Esophagus muscularis mucosa (tissue), 4 donors: ENCODE measurements around the gene WDR5. TPM values are rescaled to one million over a fixed set of nuclear protein-coding genes. Genes with fewer than 3 reads are reported as not detected.

Experiments
- DNase-seq: peaks from one replicate; pipeline ENCODE4 v3.0.0-alpha.2; 2017; ENCODE audit errors: extremely low spot score
- H3K27ac ChIP-seq, 4 donors: fragments of 200-600 bp; sonication (generic); replicated peaks in 1 of 4; 1 replicate in 3 of 4; 2 replicates in 1 of 4; pipeline ENCODE4 v1.5.1; 2016 to 2019; ENCODE audit warnings: mild to moderate bottlenecking in 1 of 4
- H3K27me3 ChIP-seq, 4 donors: fragments of 200-600 bp; sonication (generic); one replicate each; pipeline versions ENCODE4 v1.5.1 to v1.6.0; 2016 to 2019
- H3K36me3 ChIP-seq, 4 donors: fragments of 200-600 bp; sonication (generic); one replicate each; pipeline ENCODE4 v1.5.1; 2016 to 2019
- H3K4me1 ChIP-seq, 4 donors: fragments of 200-600 bp; sonication (generic); one replicate each; pipeline ENCODE4 v1.5.1; 2016 to 2019
- H3K4me3 ChIP-seq, 4 donors: fragments of 200-600 bp; sonication (generic); 1 replicate in 2 of 4; 2 replicates in 2 of 4; pipeline ENCODE4 v1.5.1; 2016 to 2019; ENCODE audit warnings: mild to moderate bottlenecking in 4 of 4, moderate library complexity in 1 of 4
- H3K9me3 ChIP-seq, 4 donors: fragments of 200-600 bp; sonication (generic); 1 replicate in 3 of 4; 2 replicates in 1 of 4; pipeline ENCODE4 v1.5.1; 2016 to 2019
- EP300 ChIP-seq: sonication (generic); formaldehyde crosslinking; IDR thresholded peaks from one replicate; pipeline ENCODE4 v1.6.1; 2017; ENCODE audit warnings: antibody characterized with exemption
- POLR2A ChIP-seq: fragments of 450-650 bp; IDR thresholded peaks from one replicate; pipeline ENCODE4 v1.6.1; 2017; ENCODE audit warnings: antibody characterized with exemption, moderate library complexity, mild to moderate bottlenecking, low read depth
- POLR2AphosphoS5 ChIP-seq, 2 donors: sonication (generic); formaldehyde crosslinking; IDR thresholded peaks; one replicate each; pipeline ENCODE4 v1.6.1; 2017; ENCODE audit warnings: antibody characterized with exemption in 2 of 2
- WGBS: methylation state at CpG from one replicate; pipeline ENCODE4 v1.1.5; 2018; 5-methylcytosine and 5-hydroxymethylcytosine counted together
- intact Hi-C: fragments of 100-400 bp; cut with DNase I; formaldehyde crosslinking; loops from one replicate; pipeline ENCODE4 v1.15.1; 2023
- total RNA-seq, 4 donors: library from RNA; depleted of rRNA; stranded (reverse); fragments of >200 nt; gene quantifications; one replicate each; pipeline versions ENCODE4 v1.1.0 to v1.2.1, GENCODE V29; 2016
- TF ChIP-seq, protein P1 (sequence below), 3 experiments: fragments of 200-600 bp in 2 of 3; fragments of 450-650 bp in 1 of 3; sonication (generic) in 2 of 3; IDR thresholded peaks; one replicate each; pipeline ENCODE4 v1.5.1; 2017 to 2019; ENCODE audit warnings: antibody characterized with exemption in 3 of 3, mild to moderate bottlenecking in 2 of 3, moderate library complexity in 1 of 3

Gene WDR5
- total RNA-seq, 4 donors from 2014 or later = 20.7 to 34.2 (median 24.6) TPM

DNA sequence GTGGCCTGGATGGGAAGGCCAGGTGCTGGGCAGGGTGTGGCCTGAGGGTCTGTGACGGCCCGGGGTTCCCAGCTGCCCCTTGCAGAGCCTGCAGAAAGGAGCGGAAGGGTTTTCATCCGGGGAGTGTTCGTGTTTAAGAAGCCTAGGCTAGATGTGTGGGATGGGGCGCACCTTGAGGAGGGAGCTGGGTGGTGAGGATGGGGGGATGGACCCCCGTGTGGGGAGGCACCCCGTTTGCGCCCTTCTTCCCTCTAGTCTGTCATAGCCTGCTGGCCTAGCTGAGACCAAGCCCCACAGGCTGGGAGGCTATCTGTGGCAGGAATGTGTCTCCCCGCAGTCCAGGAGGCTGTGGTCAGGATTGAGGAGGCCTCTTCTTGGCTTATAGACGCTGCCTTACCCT, 16.6 kb downstream of the WDR5 start:
- H3K9me3 ChIP-seq = no peaks in the 10 kb centered on the region
- H3K27me3 ChIP-seq = no peaks in the 10 kb centered on the region
- H3K4me1 ChIP-seq = no peaks in the 10 kb centered on the region
- intact Hi-C loops = no loop called here
- no peak for TF ChIP-seq POLR2A
- TF ChIP-seq, protein P1, sequence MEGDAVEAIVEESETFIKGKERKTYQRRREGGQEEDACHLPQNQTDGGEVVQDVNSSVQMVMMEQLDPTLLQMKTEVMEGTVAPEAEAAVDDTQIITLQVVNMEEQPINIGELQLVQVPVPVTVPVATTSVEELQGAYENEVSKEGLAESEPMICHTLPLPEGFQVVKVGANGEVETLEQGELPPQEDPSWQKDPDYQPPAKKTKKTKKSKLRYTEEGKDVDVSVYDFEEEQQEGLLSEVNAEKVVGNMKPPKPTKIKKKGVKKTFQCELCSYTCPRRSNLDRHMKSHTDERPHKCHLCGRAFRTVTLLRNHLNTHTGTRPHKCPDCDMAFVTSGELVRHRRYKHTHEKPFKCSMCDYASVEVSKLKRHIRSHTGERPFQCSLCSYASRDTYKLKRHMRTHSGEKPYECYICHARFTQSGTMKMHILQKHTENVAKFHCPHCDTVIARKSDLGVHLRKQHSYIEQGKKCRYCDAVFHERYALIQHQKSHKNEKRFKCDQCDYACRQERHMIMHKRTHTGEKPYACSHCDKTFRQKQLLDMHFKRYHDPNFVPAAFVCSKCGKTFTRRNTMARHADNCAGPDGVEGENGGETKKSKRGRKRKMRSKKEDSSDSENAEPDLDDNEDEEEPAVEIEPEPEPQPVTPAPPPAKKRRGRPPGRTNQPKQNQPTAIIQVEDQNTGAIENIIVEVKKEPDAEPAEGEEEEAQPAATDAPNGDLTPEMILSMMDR (IDR thresholded peaks at IDR 0.05) = no peak
- no peak for TF ChIP-seq EP300
- TF ChIP-seq POLR2AphosphoS5 (IDR thresholded peaks at IDR 0.05) = no peak
- H3K27ac ChIP-seq = no peak overlapping the region
- DNase-seq = no peak
- peaks cover 59 to 100% (median 99%) of the 10 kb centered on the region in 4 donors for H3K36me3 ChIP-seq
- 87% methylated on average over 10 of the region's 11 CpGs for WGBS
- H3K4me3 ChIP-seq = no peak overlapping the region

DNA sequence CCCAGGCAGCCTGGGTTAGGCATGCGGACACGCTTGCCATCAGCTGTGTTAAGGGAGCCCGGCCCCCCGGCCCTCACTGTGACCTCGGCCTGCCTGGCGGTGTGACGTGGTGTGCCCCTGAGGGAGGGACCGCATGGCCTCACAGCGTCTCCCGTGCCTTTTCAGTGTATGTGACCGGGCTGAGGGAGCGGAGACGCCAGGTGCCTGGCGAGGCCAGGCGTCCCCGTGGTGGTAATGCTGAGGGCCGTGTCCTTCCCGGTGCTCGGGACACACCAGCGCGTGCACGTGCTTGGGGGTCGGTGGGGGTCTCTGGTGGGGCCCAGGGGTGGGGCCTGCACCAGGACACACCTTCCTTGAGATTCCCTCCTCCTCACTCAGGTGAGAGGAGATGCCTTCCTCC, 17.6 kb downstream of the WDR5 start:
- TF ChIP-seq POLR2AphosphoS5 (IDR thresholded peaks at IDR 0.05) (no peak), EP300 (no peak), POLR2A (no peak)
- TF ChIP-seq, protein P1 (IDR thresholded peaks at IDR 0.05) = no peak
- Histone ChIP-seq H3K27me3 (no peaks in the 10 kb centered on the region), H3K27ac (no peak overlapping the region), H3K36me3 (peaks cover 63 to 100% (median 100%) of the 10 kb centered on the region in 4 donors), H3K9me3 (no peaks in the 10 kb centered on the region), H3K4me3 (no peak overlapping the region), H3K4me1 (no peaks in the 10 kb centered on the region)
- intact Hi-C loops = no loop called here
- no peak for DNase-seq
- WGBS = 92% methylated on average over 13 of the region's 23 CpGs

DNA sequence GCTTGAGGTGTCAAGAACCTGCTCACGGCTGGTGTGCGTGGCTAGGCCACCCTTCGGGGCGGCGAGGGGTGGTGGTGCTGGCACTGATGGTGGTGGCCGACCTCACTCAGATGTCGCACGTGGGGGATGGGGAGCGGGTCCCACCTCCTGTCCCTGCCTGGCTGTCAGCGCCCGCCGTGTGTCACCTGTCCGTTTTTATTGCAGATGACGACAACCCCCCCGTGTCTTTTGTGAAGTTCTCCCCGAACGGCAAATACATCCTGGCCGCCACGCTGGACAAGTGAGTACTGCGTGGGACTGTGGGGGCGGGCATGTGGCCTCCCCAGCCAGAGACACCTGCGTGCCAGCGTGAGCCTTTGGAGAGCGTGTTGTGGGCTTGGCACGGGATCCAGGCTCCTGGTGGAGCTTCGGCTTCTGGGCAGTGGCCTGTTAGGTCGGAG, 18.4 kb downstream of the WDR5 start:
- peaks cover 56 to 100% (median 100%) of the 10 kb centered on the region in 4 donors for H3K36me3 ChIP-seq
- intact Hi-C loops = no loop called here
- TF ChIP-seq POLR2AphosphoS5 (IDR thresholded peaks at IDR 0.05) = no peak
- no peak for TF ChIP-seq EP300
- TF ChIP-seq, protein P1 (IDR thresholded peaks at IDR 0.05) = no peak
- TF ChIP-seq POLR2A = no peak

DNA sequence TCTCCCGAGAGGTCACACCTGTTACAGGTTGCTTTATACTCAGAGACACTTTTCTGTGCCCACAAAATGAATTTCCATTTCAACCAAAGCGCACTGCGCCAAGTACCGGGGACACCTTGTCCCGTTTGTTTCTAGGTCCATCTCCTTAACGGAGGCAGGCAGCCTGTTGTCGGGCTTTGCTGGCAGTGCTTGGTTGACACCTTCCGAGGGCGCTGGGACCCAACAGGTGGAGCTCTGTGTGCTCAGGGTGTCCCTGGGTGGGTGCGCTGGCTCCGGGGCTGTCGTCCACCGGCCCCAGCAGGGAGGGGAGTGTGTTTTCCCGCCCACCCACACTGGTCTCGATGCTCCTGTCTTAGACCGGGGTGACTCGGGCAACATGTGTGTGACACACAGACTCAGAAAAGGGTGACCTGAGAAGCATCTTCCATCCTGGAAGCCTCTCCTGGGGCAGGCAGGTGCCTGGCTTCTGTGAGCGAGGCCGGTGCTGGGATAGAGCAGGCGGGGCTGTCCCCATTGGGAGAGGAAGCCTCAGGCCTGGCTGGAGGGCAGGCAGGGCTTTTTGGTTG, 20.0 kb downstream of the WDR5 start:
- Histone ChIP-seq H3K4me1 (no peaks in the 10 kb centered on the region), H3K4me3 (no peak overlapping the region), H3K9me3 (no peaks in the 10 kb centered on the region), H3K27me3 (no peaks in the 10 kb centered on the region), H3K36me3 (peaks cover 53 to 99% (median 87%) of the 10 kb centered on the region in 4 donors), H3K27ac (no peak overlapping the region)
- 92% methylated on average over 20 of the region's 20 CpGs for WGBS
- no peak for DNase-seq
- TF ChIP-seq POLR2AphosphoS5 (IDR thresholded peaks at IDR 0.05) = no peak
- TF ChIP-seq POLR2A = no peak
- TF ChIP-seq EP300 = no peak
- TF ChIP-seq, protein P1 (IDR thresholded peaks at IDR 0.05) = no peak
- intact Hi-C loops = no loop called here

More for the DNA sequence above, 18.4 kb downstream of the WDR5 start:
- DNase-seq = no peak
- Histone ChIP-seq H3K27ac (no peak overlapping the region), H3K27me3 (no peaks in the 10 kb centered on the region), H3K4me1 (no peaks in the 10 kb centered on the region), H3K4me3 (no peak overlapping the region), H3K9me3 (no peaks in the 10 kb centered on the region)
- 95% methylated on average over 22 of the region's 27 CpGs for WGBS
